ENCODE results near the gene C4B.
"Not testable (repeated sequence)": the region's sequence is repeated elsewhere in the genome, so short reads cannot be mapped to it uniquely, and the experiment has no call there.

DNA sequence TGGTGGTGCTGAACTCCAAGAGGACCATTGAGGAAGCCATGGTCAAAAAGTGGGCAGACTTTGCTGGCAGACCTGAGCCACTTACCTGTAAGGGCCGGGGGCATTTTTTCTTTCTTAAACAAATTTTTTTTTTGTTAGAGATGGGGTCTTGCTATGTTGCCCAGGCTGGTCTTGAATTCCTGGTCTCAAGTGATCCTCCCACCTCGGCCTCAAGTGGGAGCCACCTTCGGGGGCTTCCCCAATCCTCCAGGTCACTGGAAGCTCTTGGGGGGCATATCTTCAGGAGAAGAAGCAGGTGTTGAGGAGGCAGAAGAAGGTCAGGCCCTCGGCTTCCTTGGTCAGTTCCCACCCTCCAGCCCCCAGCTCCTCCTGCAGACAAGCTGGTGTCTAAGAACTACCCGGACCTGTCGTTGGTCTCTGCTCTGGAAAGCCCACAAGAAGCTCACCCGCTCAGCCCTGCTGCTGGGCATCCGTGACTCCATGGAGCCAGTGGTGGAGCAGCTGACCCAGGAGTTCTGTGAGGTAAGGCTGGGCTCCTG lies 8.5 kb upstream of the C4B start:
- TF ChIP-seq, protein P1, sequence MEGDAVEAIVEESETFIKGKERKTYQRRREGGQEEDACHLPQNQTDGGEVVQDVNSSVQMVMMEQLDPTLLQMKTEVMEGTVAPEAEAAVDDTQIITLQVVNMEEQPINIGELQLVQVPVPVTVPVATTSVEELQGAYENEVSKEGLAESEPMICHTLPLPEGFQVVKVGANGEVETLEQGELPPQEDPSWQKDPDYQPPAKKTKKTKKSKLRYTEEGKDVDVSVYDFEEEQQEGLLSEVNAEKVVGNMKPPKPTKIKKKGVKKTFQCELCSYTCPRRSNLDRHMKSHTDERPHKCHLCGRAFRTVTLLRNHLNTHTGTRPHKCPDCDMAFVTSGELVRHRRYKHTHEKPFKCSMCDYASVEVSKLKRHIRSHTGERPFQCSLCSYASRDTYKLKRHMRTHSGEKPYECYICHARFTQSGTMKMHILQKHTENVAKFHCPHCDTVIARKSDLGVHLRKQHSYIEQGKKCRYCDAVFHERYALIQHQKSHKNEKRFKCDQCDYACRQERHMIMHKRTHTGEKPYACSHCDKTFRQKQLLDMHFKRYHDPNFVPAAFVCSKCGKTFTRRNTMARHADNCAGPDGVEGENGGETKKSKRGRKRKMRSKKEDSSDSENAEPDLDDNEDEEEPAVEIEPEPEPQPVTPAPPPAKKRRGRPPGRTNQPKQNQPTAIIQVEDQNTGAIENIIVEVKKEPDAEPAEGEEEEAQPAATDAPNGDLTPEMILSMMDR (IDR thresholded peaks at IDR 0.05): not testable (repeated sequence)
- not testable (repeated sequence) for TF ChIP-seq EZH2 (IDR thresholded peaks at IDR 0.05; ENCODE audit: borderline replicate concordance, insufficient read depth, low read depth, low read length, poor library complexity, severe bottlenecking)
